IPS-18c (cell line): ENCODE results near the gene CRAMP1.
A peak's percentile ranks its signal among the peaks of the same experiment; 100 is the strongest.
"Not testable (repeated sequence)": the region's sequence is repeated elsewhere in the genome, so short reads cannot be mapped to it uniquely, and the experiment has no call there.

Source experiments
- H3K4me3 ChIP-seq: 2 replicates; pipeline ENCODE4 v1.7.0; 2013; ENCODE audit warnings: low read depth, mild to moderate bottlenecking, low read length, moderate library complexity; ENCODE audit not compliant: insufficient read depth
- H3K9me3 ChIP-seq: one replicate; pipeline ENCODE4 v1.6.1; 2013; ENCODE audit warnings: mild to moderate bottlenecking, low read length, moderate library complexity; ENCODE audit not compliant: control insufficient read depth, insufficient read depth

CRAMP1 gene

DNA sequence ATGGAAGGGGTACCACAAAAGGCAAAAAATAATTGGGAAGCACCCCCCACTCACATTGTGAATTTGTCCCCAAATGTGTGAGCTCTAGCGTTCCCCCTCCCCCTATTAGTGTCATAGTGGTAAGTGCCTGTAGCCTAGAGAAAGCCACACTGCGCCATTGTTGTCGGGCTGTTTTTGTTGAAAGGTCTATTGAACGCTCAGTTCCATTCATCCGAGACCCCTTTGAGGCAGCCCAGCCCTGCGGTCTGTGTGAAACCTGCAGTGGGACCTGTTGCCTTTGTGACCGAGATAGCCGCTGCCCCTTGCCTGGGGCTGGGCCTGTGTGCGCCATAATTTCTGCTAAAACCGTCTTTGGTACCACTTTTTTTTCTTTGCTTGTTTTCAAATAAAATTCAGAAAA is 68.9 kb downstream of the CRAMP1 start:
- H3K4me3 ChIP-seq: no peak overlapping the region

GRCh38 chr16:1687427-1688316 is 75.5 kb downstream of the CRAMP1 start:
- no peaks in the 10 kb centered on the region for H3K9me3 ChIP-seq
- no peak overlapping the region for H3K4me3 ChIP-seq

More for the DNA sequence above, 68.9 kb downstream of the CRAMP1 start:
- H3K9me3 ChIP-seq: no peaks in the 10 kb centered on the region

DNA sequence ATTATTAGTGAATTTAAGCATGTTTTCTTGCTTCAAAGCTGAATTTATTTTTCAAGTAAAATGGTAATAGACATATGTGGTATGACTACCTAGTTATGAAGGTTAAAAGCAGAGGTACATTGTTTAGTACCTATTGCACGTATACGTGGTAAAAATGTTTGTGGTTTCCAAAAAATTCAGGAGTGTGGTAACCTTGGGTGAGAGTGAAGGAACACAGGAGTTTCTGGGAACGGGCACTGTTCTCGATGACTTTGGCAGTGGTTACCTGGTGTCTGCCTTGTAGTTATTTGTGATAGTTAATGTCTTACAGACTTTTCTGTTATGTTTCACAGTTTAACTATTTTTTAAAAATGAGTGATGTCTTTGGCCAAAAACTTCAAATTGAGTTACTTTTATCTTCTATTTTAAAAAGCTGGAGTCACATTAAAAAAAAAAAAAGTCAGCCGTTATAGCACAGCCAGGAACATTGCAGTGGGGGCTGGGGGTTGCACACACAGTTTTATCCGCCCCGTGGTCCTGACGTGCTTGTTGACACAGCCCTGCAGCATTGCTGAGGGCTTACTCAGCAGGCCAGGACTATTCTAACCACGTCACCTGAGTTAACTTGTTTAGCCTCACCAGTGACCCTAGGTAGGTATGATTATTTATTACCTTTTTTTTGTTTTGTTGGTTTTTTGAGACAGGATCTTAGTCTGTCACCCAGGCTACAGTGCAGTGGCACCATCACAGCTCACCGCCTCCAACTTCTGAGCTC is 76.8 kb downstream of the CRAMP1 start:
- Histone ChIP-seq H3K9me3 (no peaks in the 10 kb centered on the region), H3K4me3 (no peak overlapping the region)

DNA sequence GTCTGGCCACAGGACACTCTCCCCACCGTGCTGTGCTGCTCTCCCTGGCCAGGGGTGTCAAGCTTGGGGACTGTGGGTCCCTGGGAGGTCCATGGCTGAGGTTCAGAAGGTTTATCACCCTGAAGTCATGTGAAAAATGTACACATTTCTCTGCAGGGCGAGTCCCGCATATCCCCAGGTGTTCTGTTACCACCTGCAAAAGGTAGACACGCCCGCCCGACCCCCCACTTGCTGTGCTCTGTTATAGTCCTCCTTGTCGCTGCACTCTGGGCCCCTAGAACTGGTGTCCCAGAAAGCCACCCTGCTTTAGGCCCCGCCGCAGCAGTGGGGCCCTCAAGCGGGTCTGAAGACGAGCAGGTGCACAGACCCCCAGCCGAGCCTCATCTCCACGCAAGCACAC is 77.7 kb downstream of the CRAMP1 start:
- H3K9me3 ChIP-seq: no peaks in the 10 kb centered on the region
- no peak overlapping the region for H3K4me3 ChIP-seq

DNA sequence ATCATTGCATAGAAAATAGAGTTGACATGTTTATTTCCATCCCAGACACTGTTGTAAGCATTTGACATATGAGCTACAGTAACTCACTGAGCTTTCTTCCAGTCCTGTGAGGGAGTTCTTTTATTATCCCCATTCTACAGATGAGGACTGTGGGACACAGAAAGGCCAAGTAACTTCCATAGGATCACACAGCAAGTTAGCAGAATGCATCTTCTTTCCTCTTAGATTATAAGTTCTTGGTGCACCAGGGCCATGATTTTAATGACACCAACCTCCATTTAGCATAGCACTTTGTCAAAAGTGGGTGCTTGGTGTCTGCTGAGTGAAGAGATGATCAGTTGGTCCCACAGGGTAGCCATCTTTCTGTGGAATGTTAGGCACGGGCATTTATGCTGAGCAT is 78.7 kb downstream of the CRAMP1 start:
- H3K9me3 ChIP-seq: no peaks in the 10 kb centered on the region
- H3K4me3 ChIP-seq: no peak overlapping the region

DNA sequence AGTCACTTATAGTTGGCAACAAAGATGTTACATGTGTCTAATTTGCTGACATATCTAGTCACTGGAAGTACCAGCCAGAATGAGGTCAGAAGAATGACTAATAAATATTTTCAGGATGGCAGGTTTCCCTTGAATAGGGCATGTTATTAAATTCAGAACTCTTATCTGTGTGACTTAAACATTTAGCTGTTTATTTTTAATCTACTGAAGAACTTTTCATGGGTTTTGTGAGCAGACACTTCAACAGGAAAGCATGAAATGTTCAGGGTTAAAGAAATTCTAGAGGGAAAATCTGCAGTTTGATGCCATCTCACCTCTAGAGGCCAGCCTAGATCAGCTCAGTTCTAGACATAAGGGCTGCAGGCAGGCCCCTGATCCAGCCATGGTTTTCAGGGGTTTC is 79.1 kb downstream of the CRAMP1 start:
- H3K9me3 ChIP-seq: no peaks in the 10 kb centered on the region
- no peak overlapping the region for H3K4me3 ChIP-seq

GRCh38 chr16:1691956-1692355 is 79.8 kb downstream of the CRAMP1 start:
- Histone ChIP-seq H3K4me3 (no peak overlapping the region), H3K9me3 (no peaks in the 10 kb centered on the region)

DNA sequence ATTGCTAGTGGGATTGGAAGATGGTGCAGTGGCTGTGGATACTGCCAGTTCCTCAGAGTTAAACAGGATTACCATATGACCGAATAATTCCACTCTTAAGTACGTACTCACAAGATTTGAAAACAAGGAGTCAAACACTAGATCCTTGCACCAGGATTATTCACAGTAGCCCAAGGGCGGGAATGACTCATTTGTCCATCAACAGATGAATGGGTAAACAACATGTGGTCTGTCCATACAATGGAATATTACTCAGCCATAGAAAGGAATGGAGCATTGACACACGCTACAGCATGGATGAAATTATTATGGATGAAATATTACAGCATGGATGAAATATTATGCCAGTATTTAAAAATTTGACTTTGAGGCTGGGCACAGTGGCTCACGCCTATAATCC is 84.7 kb downstream of the CRAMP1 start:
- H3K9me3 ChIP-seq: no peaks in the 10 kb centered on the region
- no peak overlapping the region for H3K4me3 ChIP-seq

- no peak overlapping the region for H3K4me3 ChIP-seq
- no peaks in the 10 kb centered on the region for H3K9me3 ChIP-seq
Measured at GRCh38 chr16:1698680-1699079, 86.5 kb downstream of the CRAMP1 start.

DNA sequence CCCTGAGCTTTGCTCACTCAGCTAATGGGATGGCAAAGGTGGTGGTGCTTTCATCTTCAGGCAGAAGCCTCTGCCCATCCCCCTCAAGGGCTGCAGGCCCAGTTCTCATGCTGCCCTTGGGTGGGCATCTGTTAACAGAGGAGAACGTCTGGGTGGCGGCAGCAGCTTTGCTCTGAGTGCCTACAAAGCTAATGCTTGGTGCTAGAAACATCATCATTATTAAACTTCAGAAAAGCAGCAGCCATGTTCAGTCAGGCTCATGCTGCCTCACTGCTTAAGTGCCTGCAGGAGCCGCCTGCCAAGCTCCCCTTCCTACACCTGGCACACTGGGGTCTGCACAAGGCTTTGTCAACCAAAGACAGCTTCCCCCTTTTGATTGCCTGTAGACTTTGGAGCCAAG is 88.1 kb downstream of the CRAMP1 start:
- no peaks in the 10 kb centered on the region for H3K9me3 ChIP-seq

GRCh38 chr16:1701216-1701878 is 89.2 kb downstream of the CRAMP1 start:
- Histone ChIP-seq H3K9me3 (no peaks in the 10 kb centered on the region), H3K4me3 (no peak overlapping the region)

More for the DNA sequence above, 88.1 kb downstream of the CRAMP1 start:
- no peak overlapping the region for H3K4me3 ChIP-seq

DNA sequence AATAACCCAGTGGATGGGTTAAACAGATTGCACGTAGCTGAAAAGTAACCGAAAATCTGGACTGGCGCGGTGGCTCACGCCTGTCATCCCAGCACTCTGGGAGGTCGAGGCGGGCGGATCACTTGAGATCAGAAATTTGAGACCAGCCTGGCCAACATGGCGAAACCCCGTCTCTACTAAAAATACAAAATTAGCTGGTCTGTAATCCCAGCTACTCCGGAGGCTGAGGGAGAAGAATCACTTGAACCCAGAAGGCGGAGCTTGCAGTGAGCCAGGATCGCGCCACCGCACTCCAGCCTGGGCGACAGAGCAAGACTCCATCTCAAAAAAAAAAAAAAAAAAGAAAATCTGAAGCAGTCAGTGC is 93.1 kb downstream of the CRAMP1 start:
- H3K9me3 ChIP-seq: not testable (repeated sequence)
- H3K4me3 ChIP-seq: peak overlapping the region; percentile 90

DNA sequence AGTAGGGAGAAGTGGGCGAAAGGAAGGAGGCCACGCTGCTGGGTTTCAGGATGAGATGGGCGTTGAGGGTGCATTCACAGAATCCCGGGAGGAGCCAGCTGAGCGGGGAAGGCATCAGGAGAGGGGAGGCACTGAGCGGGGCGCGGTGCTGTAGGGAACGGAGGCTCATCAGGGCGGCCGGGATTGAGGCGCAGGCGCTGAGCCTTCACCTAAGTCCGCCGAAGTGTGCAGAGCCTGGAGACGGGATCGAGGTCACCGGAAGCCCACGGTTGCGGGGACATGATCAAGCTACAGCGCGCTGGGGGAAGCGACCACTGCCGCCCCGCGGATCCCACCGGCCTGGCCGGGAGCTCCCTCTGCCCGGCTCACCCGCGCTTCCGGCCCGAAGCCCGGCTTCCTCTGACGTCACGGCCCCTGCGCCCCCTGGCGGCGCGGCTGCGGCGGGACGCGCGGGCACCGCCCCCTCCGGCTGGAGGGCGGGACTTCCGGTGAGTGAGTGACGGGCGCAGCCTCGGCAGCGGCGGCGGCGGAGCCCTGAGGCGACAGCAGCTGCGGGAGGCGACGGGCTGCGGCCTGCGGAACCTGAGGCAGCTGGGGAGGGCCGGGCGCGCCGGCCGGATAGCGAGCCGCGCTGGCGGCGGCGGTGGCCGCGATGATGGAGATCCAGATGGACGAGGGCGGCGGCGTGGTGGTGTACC is 93.7 kb downstream of the CRAMP1 start, which contains the start of gene MAPK8IP3:
TSS of gene MAPK8IP3 (plus strand) at position 508 of the 698 bp plus-strand sequence. CDS start at position 653, 145 bp downstream.
- Histone ChIP-seq H3K9me3 (peaks cover 2% of the 10 kb centered on the region), H3K4me3 (peak within 1 kb of the TSS; percentile 90)

DNA sequence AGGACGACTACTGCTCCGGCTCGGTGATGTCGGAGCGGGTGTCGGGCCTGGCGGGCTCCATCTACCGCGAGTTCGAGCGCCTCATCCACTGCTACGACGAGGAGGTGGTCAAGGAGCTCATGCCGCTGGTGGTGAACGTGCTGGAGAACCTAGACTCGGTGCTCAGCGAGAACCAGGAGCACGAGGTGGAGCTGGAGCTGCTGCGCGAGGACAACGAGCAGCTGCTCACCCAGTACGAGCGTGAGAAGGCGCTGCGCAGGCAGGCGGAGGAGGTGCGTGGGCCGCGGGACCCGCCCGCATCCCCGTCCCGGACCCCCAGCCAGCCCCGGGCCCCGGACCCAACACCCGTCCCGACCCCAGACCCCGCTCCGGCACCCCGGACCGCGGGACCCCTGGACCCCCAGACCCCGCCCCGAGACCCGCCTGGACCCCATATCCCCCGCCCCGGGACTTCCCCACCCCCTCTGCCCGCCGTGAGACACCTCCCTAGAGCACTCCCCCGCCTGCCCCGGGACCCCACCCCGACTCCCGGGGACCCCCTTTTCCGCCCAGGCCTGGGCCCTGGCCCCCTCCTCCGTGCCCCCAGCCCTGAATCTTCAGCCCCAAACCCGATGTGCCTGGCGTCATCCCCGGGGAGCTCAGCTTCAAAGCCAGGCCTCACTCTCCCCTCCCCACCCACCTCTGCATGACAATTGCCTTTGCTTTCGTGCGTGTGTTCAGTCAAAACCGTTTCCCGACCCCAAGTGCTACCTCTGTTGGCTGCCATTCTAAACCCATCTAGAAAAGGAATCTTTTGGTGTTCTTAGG is 94.4 kb downstream of the CRAMP1 start:
- H3K9me3 ChIP-seq: peaks cover 2% of the 10 kb centered on the region
- peak overlapping the region; percentile 90 for H3K4me3 ChIP-seq

GRCh38 chr16:1707193-1707790 is 95.1 kb downstream of the CRAMP1 start:
- Histone ChIP-seq H3K4me3 (peak overlapping the region; percentile 50), H3K9me3 (peaks cover 2% of the 10 kb centered on the region)

DNA sequence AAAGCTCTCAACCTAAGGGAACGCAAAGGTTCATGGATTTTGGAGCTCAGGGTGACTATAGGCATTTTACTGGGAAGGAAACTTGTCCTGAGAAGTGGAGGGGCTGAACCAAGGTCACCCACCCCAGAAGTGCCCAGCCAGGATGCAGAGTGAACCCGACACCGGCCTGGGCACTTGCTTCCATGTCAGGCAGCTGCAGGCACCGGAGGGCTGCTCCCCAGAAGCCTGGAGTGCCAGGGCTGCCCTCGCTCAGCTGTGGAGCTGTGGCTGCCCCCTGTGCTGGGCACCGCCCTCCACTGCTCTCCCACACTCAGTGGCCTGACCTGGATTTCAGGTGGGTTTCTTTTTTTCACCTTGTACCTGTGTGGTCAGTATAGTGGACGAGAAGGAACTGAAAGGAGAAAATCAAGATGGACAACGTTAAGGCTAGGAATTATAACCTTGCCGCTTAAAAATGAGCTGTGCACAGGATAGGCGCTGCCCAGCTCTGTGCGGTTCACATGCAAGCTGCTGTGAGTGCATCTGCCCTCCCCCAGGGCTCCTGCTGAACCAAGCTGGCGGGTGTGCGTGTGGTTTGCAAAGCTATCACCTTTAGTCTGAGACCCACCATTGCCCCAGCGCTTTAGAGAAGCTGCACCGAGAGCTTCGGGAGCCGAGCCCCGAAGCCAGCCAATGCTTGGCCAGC is 96.1 kb downstream of the CRAMP1 start:
- H3K4me3 ChIP-seq: no peak overlapping the region
- peaks cover 2% of the 10 kb centered on the region for H3K9me3 ChIP-seq
